Type B pancreatic cell (in vitro differentiated cells): ENCODE measurements around the gene HIP1. TPM values are rescaled to one million over a fixed set of nuclear protein-coding genes. Genes with fewer than 3 reads are reported as not detected.
A peak's percentile ranks its signal among the peaks of the same experiment; 100 is the strongest.

Experiments used
- DNase-seq: peaks from one replicate; pipeline ENCODE4 v3.0.0; 2021; ENCODE audit warnings: mixed read lengths; ENCODE audit not compliant: unreplicated experiment; ENCODE audit errors: extremely low spot score
- H3K27ac Mint-ChIP-seq: 2 replicates; pipeline ENCODE4 v1.8.0; 2021; ENCODE audit warnings: mild to moderate bottlenecking, mixed read lengths
- H3K27me3 Mint-ChIP-seq: 2 replicates; pipeline ENCODE4 v1.8.0; 2021; ENCODE audit warnings: mixed read lengths
- H3K36me3 Mint-ChIP-seq: 2 replicates; pipeline ENCODE4 v1.8.0; 2021; ENCODE audit warnings: mixed read lengths
- H3K4me1 Mint-ChIP-seq: one replicate; pipeline ENCODE4 v1.8.0; 2021; ENCODE audit warnings: mixed read lengths; ENCODE audit not compliant: unreplicated experiment
- H3K4me3 Mint-ChIP-seq: 2 replicates; pipeline ENCODE4 v1.8.0; 2021; ENCODE audit warnings: mild to moderate bottlenecking, mixed read lengths
- H3K9me3 Mint-ChIP-seq: 2 replicates; pipeline ENCODE4 v1.8.0; 2021; ENCODE audit warnings: mixed read lengths
- CTCF ChIP-seq: fragments of 200-600 bp; sonication (generic); conservative IDR thresholded peaks from 2 replicates; pipeline ENCODE4 v1.5.0; 2021; ENCODE audit warnings: antibody characterized with exemption, mild to moderate bottlenecking
- total RNA-seq: library from RNA; stranded (reverse); gene quantifications from 2 replicates; pipeline ENCODE4 v1.2.1, GENCODE V29; 2021; ENCODE audit warnings: low replicate concordance

HIP1 gene
- total RNA-seq, 1 donor from 2014 or later, result 33.8 TPM

GRCh38 chr7:75647709-75648438 lies 90.9 kb downstream of the HIP1 start:
- no peak overlapping the region for H3K27ac Mint-ChIP-seq
- peaks cover 8% of the 10 kb centered on the region for H3K4me1 Mint-ChIP-seq
- no peak for DNase-seq
- no peaks in the 10 kb centered on the region for H3K27me3 Mint-ChIP-seq
- no peak for TF ChIP-seq CTCF
- H3K9me3 Mint-ChIP-seq, result peaks cover under 1% of the 10 kb centered on the region
- no peaks in the 10 kb centered on the region for H3K36me3 Mint-ChIP-seq
- no peak overlapping the region for H3K4me3 Mint-ChIP-seq

GRCh38 chr7:75646571-75647102 lies 92.1 kb downstream of the HIP1 start:
- H3K4me3 Mint-ChIP-seq, result no peak overlapping the region

DNA sequence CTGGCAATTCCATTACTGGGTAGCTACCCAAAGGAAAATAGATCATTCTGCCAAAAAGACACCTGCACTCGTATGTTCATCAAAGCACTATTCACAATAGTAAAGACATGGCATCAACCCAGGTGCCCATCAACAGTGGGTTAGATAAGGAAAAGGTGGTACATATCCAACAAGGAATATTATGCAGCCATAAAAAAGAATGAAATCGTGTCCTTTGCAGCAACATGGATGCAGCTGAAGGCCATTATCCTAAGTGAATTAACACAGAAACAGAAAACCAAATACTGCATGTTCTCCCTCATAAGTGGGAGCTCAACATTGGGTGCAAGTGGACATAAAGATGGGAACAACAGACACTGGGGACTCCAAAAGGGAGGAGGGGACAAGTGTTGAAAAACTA lies 93.2 kb downstream of the HIP1 start:
- Mint-ChIP-seq H3K4me3 (no peak overlapping the region), H3K9me3 (peaks cover 5% of the 10 kb centered on the region), H3K36me3 (no peaks in the 10 kb centered on the region), H3K27me3 (no peaks in the 10 kb centered on the region), H3K27ac (no peak overlapping the region), H3K4me1 (peaks cover 5% of the 10 kb centered on the region)
- DNase-seq, result no peak
- no peak for TF ChIP-seq CTCF

More at GRCh38 chr7:75646571-75647102, 92.1 kb downstream of the HIP1 start:
- Mint-ChIP-seq H3K27ac (no peak overlapping the region), H3K36me3 (no peaks in the 10 kb centered on the region), H3K9me3 (peaks cover 5% of the 10 kb centered on the region), H3K27me3 (no peaks in the 10 kb centered on the region), H3K4me1 (peaks cover 8% of the 10 kb centered on the region)
- no peak for DNase-seq
- TF ChIP-seq CTCF, result no peak

DNA sequence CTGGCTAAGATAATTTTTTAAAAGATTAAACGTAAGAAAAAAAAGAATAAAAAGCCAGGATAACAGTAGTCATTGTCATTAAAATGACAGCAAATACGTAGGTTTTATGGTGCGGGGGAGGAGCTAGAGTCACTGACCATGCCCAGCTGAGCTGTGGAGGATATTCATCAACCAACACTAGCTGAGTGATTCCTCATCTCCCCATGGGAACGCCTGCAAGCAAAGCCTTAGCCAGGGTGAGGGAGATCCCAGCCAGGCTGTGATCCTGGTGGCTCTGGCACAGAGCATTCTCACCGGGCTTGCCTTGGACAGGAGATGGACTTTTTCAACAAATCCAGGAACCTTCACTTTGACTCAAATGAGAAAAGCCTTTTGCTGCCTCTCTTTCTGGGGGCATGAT lies 94.2 kb downstream of the HIP1 start:
- no peak for TF ChIP-seq CTCF
- H3K4me3 Mint-ChIP-seq, result no peak overlapping the region
- H3K4me1 Mint-ChIP-seq, result peaks cover 5% of the 10 kb centered on the region
- no peak overlapping the region for H3K27ac Mint-ChIP-seq
- no peak for DNase-seq
- peaks cover 5% of the 10 kb centered on the region for H3K9me3 Mint-ChIP-seq
- no peaks in the 10 kb centered on the region for H3K36me3 Mint-ChIP-seq
- H3K27me3 Mint-ChIP-seq, result no peaks in the 10 kb centered on the region

DNA sequence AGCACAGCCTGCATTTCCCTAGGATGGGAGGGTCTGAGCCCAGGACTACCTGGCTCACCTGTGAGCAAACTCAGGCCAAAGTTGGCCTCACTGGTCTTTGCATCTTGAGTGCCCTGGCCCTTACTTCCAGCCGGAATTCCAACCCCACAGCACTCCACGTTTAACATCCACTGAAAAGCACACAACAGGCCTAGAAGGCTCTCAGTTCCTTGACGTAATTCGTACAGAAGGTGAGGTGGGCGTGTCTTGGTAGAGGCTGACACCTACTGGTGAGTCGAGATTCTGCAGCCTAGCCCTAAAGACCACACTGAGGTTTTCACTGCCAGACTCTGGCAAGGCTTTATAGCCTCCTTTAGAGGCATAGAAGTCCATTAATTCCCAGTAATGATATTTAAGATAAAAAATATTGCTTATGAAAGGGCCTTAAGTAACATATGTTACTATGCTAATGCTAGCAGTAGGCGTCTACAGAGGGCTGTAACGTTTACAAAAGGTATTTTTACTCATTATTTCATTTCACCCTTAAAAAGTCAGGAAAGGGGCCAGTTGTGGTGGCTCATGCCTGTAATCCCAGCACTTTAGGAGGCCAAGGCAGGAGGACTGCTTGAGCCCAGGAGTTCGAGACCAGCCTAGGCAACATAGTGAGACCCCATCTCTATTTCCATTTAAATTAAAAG lies 95.8 kb downstream of the HIP1 start:
- H3K4me1 Mint-ChIP-seq, result peaks cover 4% of the 10 kb centered on the region
- TF ChIP-seq CTCF, result peak; percentile 82
- no peaks in the 10 kb centered on the region for H3K27me3 Mint-ChIP-seq
- peaks cover 5% of the 10 kb centered on the region for H3K9me3 Mint-ChIP-seq
- H3K36me3 Mint-ChIP-seq, result no peaks in the 10 kb centered on the region
- no peak overlapping the region for H3K27ac Mint-ChIP-seq
- peak overlapping the region; percentile 44 for H3K4me3 Mint-ChIP-seq
- no peak for DNase-seq
